ENCODE measurements around the gene EME1. TPM values are rescaled to one million over a fixed set of nuclear protein-coding genes. Genes with fewer than 3 reads are reported as not detected.

The EME1 gene
- total and polyA plus RNA-seq, 2 of the 13 experiments (the other 11 are each of a cell fraction or from before 2014, with no cell fraction given): 20.7 to 24.6 TPM

DNA sequence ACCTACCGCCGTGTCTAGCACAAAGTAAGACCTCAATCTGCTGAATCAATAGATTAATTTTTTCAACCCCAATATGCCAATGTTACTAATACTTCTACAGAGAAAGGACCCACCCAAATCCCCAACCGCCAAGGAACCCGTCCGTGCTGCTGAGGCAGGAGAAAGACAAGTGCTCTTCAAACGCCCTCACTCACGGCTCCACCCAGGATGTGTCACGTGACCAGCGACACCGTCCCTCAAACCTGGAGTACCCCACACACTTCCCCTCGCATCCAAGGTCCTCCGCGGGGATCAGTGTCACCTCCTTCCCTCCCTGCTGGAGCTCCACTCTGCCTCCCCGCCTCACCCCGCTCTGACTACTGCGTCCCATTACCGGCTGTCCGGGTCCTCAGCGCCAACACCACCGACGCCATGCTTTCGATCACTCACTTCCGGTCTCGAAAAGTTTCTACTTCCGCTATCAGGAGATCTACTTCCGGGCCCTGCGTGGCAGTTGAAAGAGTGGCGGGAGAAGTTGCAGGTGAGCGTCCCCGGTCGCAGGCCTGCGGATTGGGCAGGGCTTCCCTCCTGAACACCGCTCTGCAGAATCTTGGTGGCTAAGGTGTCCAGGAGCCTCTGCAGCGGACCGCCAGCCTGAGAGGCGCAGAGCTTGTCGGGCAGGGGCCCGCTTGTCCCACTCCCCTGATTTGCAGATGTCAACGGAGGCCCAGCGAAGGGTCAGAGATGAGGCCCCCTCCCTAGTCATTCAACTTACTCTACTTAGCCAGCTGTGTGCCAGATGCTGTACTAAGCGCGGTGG is at the start of gene EME1, which contains the start of gene MRPL27 (continued):
- TF ChIP-seq, protein P1, sequence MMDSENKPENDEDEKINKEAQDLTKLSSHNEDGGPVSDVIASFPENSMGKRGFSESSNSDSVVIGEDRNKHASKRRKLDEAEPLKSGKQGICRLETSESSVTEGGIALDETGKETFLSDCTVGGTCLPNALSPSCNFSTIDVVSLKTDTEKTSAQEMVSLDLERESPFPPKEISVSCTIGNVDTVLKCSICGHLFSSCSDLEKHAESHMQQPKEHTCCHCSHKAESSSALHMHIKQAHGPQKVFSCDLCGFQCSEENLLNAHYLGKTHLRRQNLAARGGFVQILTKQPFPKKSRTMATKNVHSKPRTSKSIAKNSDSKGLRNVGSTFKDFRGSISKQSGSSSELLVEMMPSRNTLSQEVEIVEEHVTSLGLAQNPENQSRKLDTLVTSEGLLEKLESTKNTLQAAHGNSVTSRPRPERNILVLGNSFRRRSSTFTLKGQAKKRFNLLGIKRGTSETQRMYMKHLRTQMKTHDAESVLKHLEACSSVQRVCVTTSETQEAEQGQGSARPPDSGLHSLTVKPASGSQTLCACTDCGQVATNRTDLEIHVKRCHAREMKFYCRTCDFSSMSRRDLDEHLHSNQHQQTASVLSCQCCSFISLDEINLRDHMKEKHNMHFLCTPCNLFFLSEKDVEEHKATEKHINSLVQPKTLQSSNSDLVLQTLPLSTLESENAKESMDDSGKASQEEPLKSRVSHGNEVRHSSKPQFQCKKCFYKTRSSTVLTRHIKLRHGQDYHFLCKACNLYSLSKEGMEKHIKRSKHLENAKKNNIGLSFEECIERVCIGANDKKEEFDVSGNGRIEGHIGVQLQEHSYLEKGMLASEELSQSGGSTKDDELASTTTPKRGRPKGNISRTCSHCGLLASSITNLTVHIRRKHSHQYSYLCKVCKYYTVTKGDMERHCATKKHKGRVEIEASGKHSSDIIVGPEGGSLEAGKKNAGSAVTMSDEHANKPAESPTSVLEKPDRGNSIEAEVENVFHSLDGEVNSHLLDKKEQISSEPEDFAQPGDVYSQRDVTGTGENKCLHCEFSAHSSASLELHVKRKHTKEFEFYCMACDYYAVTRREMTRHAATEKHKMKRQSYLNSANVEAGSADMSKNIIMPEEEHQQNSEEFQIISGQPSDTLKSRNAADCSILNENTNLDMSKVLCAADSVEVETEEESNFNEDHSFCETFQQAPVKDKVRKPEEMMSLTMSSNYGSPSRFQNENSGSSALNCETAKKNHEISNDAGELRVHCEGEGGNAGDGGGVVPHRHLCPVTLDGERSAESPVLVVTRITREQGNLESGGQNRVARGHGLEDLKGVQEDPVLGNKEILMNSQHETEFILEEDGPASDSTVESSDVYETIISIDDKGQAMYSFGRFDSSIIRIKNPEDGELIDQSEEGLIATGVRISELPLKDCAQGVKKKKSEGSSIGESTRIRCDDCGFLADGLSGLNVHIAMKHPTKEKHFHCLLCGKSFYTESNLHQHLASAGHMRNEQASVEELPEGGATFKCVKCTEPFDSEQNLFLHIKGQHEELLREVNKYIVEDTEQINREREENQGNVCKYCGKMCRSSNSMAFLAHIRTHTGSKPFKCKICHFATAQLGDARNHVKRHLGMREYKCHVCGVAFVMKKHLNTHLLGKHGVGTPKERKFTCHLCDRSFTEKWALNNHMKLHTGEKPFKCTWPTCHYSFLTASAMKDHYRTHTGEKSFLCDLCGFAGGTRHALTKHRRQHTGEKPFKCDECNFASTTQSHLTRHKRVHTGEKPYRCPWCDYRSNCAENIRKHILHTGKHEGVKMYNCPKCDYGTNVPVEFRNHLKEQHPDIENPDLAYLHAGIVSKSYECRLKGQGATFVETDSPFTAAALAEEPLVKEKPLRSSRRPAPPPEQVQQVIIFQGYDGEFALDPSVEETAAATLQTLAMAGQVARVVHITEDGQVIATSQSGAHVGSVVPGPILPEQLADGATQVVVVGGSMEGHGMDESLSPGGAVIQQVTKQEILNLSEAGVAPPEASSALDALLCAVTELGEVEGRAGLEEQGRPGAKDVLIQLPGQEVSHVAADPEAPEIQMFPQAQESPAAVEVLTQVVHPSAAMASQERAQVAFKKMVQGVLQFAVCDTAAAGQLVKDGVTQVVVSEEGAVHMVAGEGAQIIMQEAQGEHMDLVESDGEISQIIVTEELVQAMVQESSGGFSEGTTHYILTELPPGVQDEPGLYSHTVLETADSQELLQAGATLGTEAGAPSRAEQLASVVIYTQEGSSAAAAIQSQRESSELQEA (CRISPR knock-in tag; IDR thresholded peaks at IDR 0.05; ENCODE audit: not compliant biosample characterization): peak; percentile 92
- TF ChIP-seq, protein P2, sequence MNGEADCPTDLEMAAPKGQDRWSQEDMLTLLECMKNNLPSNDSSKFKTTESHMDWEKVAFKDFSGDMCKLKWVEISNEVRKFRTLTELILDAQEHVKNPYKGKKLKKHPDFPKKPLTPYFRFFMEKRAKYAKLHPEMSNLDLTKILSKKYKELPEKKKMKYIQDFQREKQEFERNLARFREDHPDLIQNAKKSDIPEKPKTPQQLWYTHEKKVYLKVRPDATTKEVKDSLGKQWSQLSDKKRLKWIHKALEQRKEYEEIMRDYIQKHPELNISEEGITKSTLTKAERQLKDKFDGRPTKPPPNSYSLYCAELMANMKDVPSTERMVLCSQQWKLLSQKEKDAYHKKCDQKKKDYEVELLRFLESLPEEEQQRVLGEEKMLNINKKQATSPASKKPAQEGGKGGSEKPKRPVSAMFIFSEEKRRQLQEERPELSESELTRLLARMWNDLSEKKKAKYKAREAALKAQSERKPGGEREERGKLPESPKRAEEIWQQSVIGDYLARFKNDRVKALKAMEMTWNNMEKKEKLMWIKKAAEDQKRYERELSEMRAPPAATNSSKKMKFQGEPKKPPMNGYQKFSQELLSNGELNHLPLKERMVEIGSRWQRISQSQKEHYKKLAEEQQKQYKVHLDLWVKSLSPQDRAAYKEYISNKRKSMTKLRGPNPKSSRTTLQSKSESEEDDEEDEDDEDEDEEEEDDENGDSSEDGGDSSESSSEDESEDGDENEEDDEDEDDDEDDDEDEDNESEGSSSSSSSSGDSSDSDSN (CRISPR knock-in tag; IDR thresholded peaks at IDR 0.05): peak; percentile 86
- TF ChIP-seq, protein P3, sequence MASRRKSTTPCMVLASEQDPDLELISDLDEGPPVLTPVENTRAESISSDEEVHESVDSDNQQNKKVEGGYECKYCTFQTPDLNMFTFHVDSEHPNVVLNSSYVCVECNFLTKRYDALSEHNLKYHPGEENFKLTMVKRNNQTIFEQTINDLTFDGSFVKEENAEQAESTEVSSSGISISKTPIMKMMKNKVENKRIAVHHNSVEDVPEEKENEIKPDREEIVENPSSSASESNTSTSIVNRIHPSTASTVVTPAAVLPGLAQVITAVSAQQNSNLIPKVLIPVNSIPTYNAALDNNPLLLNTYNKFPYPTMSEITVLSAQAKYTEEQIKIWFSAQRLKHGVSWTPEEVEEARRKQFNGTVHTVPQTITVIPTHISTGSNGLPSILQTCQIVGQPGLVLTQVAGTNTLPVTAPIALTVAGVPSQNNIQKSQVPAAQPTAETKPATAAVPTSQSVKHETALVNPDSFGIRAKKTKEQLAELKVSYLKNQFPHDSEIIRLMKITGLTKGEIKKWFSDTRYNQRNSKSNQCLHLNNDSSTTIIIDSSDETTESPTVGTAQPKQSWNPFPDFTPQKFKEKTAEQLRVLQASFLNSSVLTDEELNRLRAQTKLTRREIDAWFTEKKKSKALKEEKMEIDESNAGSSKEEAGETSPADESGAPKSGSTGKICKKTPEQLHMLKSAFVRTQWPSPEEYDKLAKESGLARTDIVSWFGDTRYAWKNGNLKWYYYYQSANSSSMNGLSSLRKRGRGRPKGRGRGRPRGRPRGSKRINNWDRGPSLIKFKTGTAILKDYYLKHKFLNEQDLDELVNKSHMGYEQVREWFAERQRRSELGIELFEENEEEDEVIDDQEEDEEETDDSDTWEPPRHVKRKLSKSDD (CRISPR knock-in tag; IDR thresholded peaks at IDR 0.05; ENCODE audit: low read depth): peak; percentile 91
- TF ChIP-seq, protein P4, sequence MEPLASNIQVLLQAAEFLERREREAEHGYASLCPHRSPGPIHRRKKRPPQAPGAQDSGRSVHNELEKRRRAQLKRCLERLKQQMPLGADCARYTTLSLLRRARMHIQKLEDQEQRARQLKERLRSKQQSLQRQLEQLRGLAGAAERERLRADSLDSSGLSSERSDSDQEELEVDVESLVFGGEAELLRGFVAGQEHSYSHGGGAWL (CRISPR knock-in tag; IDR thresholded peaks at IDR 0.05): peak; percentile 94
- TF ChIP-seq NR2C2 (CRISPR knock-in tag; IDR thresholded peaks at IDR 0.05; ENCODE audit: borderline replicate concordance) (peak; percentile 100), JDP2 (CRISPR knock-in tag; IDR thresholded peaks at IDR 0.05; ENCODE audit: borderline replicate concordance) (no peak), ZNF460 (CRISPR knock-in tag; IDR thresholded peaks at IDR 0.05; ENCODE audit: borderline replicate concordance) (no peak; the same call in 1 of the 2 replicates)
- TF ChIP-seq, protein P5, sequence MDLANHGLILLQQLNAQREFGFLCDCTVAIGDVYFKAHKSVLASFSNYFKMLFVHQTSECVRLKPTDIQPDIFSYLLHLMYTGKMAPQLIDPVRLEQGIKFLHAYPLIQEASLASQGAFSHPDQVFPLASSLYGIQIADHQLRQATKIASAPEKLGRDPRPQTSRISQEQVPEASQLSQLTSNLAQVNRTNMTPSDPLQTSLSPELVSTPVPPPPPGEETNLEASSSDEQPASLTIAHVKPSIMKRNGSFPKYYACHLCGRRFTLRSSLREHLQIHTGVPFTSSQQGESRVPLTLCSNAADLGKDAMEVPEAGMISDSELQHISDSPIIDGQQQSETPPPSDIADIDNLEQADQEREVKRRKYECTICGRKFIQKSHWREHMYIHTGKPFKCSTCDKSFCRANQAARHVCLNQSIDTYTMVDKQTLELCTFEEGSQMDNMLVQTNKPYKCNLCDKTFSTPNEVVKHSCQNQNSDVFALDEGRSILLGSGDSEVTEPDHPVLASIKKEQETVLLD (CRISPR knock-in tag; IDR thresholded peaks at IDR 0.05; ENCODE audit: low read depth): peak; percentile 76
- TF ChIP-seq, protein P6, sequence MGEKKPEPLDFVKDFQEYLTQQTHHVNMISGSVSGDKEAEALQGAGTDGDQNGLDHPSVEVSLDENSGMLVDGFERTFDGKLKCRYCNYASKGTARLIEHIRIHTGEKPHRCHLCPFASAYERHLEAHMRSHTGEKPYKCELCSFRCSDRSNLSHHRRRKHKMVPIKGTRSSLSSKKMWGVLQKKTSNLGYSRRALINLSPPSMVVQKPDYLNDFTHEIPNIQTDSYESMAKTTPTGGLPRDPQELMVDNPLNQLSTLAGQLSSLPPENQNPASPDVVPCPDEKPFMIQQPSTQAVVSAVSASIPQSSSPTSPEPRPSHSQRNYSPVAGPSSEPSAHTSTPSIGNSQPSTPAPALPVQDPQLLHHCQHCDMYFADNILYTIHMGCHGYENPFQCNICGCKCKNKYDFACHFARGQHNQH (CRISPR knock-in tag; IDR thresholded peaks at IDR 0.05): peak; percentile 93; the same call in 1 of the 2 replicates
